NCI-H1436 treated with DMSO at 0.1 percent for 48 hours (cell line): ENCODE data around the gene ERLIN1.
"Not testable (repeated sequence)": the region's sequence is repeated elsewhere in the genome, so short reads cannot be mapped to it uniquely, and the experiment has no call there.

ENCODE experiments used
- DNase-seq: peaks from one replicate; lab custom pipeline; 2025; lab: John Stamatoyannopoulos, UW

The ERLIN1 gene

GRCh38 chr10:100133801-100134200 lies 52.0 kb downstream of the ERLIN1 start:
- no peak for DNase-seq

- no peak for DNase-seq
Measured at GRCh38 chr10:100132427-100132826, 53.4 kb downstream of the ERLIN1 start.

- no peak for DNase-seq
Measured at GRCh38 chr10:100131571-100131970, 54.3 kb downstream of the ERLIN1 start.

- no peak for DNase-seq
Measured at GRCh38 chr10:100130831-100131230, 55.0 kb downstream of the ERLIN1 start.

GRCh38 chr10:100129424-100129823 lies 56.4 kb downstream of the ERLIN1 start:
- no peak for DNase-seq

GRCh38 chr10:100128951-100129350 lies 56.9 kb downstream of the ERLIN1 start:
- DNase-seq = no peak

GRCh38 chr10:100125335-100125734 lies 60.5 kb downstream of the ERLIN1 start:
- not testable (repeated sequence) for DNase-seq

- DNase-seq = no peak
Measured at GRCh38 chr10:100124097-100124496, 61.7 kb downstream of the ERLIN1 start.

- no peak for DNase-seq
Measured at GRCh38 chr10:100122780-100123179, 63.0 kb downstream of the ERLIN1 start.

GRCh38 chr10:100120550-100120949 lies 65.3 kb downstream of the ERLIN1 start:
- no peak for DNase-seq

- DNase-seq = no peak
Measured at GRCh38 chr10:100119726-100120125, 66.1 kb downstream of the ERLIN1 start.

GRCh38 chr10:100114976-100115770 lies 70.7 kb downstream of the ERLIN1 start:
- DNase-seq = no peak

GRCh38 chr10:100114460-100114859 lies 71.4 kb downstream of the ERLIN1 start:
- no peak for DNase-seq

- DNase-seq = no peak
Measured at GRCh38 chr10:100109670-100110069, 76.2 kb downstream of the ERLIN1 start.

- no peak for DNase-seq
Measured at GRCh38 chr10:100106865-100107264, 79.0 kb downstream of the ERLIN1 start.

GRCh38 chr10:100104300-100104699 lies 81.5 kb downstream of the ERLIN1 start:
- no peak for DNase-seq

GRCh38 chr10:100103581-100103980 lies 82.2 kb downstream of the ERLIN1 start:
- DNase-seq = no peak

- no peak for DNase-seq
Measured at GRCh38 chr10:100101192-100102076, 84.4 kb downstream of the ERLIN1 start.

GRCh38 chr10:100100651-100101184 lies 85.1 kb downstream of the ERLIN1 start:
- no peak for DNase-seq
